Ectodermal cell (in vitro differentiated cells): ENCODE data around the gene PALM.

Experiments used
- H3K27ac ChIP-seq: 2 replicates; pipeline ENCODE4 v1.7.0; 2013; ENCODE audit warnings: mild to moderate bottlenecking, low read depth, low read length; ENCODE audit not compliant: insufficient read depth, poor library complexity, severe bottlenecking
- H3K27me3 ChIP-seq: 2 replicates; pipeline ENCODE4 v1.7.0; 2013; ENCODE audit warnings: mild to moderate bottlenecking, low read length; ENCODE audit not compliant: insufficient read depth, control insufficient read depth, poor library complexity, severe bottlenecking
- H3K36me3 ChIP-seq: one replicate; pipeline ENCODE4 v1.7.0; 2013; ENCODE audit warnings: low read length; ENCODE audit not compliant: control insufficient read depth, insufficient read depth
- H3K4me1 ChIP-seq: one replicate; pipeline ENCODE4 v1.7.0; 2013; ENCODE audit warnings: low read length; ENCODE audit not compliant: control insufficient read depth, insufficient read depth
- H3K4me3 ChIP-seq: 2 replicates; pipeline ENCODE4 v1.7.0; 2013; ENCODE audit warnings: low read depth, low read length, control low read depth; ENCODE audit not compliant: insufficient read depth
- H3K9me3 ChIP-seq: 2 replicates; pipeline ENCODE4 v1.7.0; 2013; ENCODE audit warnings: mild to moderate bottlenecking, low read length, moderate library complexity; ENCODE audit not compliant: control insufficient read depth
- WGBS, 2 experiments: methylation state at CpG; one replicate each; pipeline ENCODE4 v1.1.7; 2013; ENCODE audit warnings: missing lambda C conversion rate in 2 of 2; 5-methylcytosine and 5-hydroxymethylcytosine counted together

The PALM gene

GRCh38 chr19:769616-770015 is 60.9 kb downstream of the PALM start:
- no peaks in the 10 kb centered on the region for H3K9me3 ChIP-seq
- H3K4me1 ChIP-seq = no peaks in the 10 kb centered on the region
- H3K4me3 ChIP-seq = no peak overlapping the region
- no peak overlapping the region for H3K27ac ChIP-seq
- H3K27me3 ChIP-seq = no peaks in the 10 kb centered on the region
- 90 to 91% methylated on average over 5 of the region's 6 CpGs for WGBS, 2 experiments
- no peaks in the 10 kb centered on the region for H3K36me3 ChIP-seq

- H3K36me3 ChIP-seq = no peaks in the 10 kb centered on the region
- H3K9me3 ChIP-seq = no peaks in the 10 kb centered on the region
- H3K27me3 ChIP-seq = no peaks in the 10 kb centered on the region
- WGBS, 2 experiments = 66 to 67% methylated on average over 5 of the region's 6 CpGs
- H3K27ac ChIP-seq = no peak overlapping the region
- H3K4me1 ChIP-seq = no peaks in the 10 kb centered on the region
- no peak overlapping the region for H3K4me3 ChIP-seq
Measured at GRCh38 chr19:771332-771785, 62.6 kb downstream of the PALM start.

- 82 to 83% methylated on average over 5 of the region's 5 CpGs for WGBS, 2 experiments
- H3K9me3 ChIP-seq = no peaks in the 10 kb centered on the region
- no peaks in the 10 kb centered on the region for H3K27me3 ChIP-seq
- no peak overlapping the region for H3K27ac ChIP-seq
- no peaks in the 10 kb centered on the region for H3K4me1 ChIP-seq
- H3K4me3 ChIP-seq = no peak overlapping the region
- no peaks in the 10 kb centered on the region for H3K36me3 ChIP-seq
Measured at GRCh38 chr19:772063-772462, 63.3 kb downstream of the PALM start.

GRCh38 chr19:772730-773436 is 64.1 kb downstream of the PALM start:
- no peak overlapping the region for H3K27ac ChIP-seq
- WGBS, 2 experiments = 65 to 69% methylated on average over 18 of the region's 18 CpGs
- H3K4me1 ChIP-seq = no peaks in the 10 kb centered on the region

GRCh38 chr19:776549-776948 is 67.8 kb downstream of the PALM start:
- Histone ChIP-seq H3K9me3 (no peaks in the 10 kb centered on the region), H3K27me3 (no peaks in the 10 kb centered on the region), H3K4me3 (no peak overlapping the region), H3K4me1 (no peaks in the 10 kb centered on the region), H3K27ac (no peak overlapping the region), H3K36me3 (no peaks in the 10 kb centered on the region)
- WGBS, 2 experiments = 89 to 91% methylated on average over 18 of the region's 18 CpGs

More at GRCh38 chr19:772730-773436, 64.1 kb downstream of the PALM start:
- Histone ChIP-seq H3K27me3 (no peaks in the 10 kb centered on the region), H3K9me3 (no peaks in the 10 kb centered on the region), H3K4me3 (no peak overlapping the region), H3K36me3 (no peaks in the 10 kb centered on the region)

GRCh38 chr19:778910-779653 is 70.3 kb downstream of the PALM start:
- Histone ChIP-seq H3K9me3 (no peaks in the 10 kb centered on the region), H3K27ac (no peak overlapping the region), H3K36me3 (no peaks in the 10 kb centered on the region), H3K27me3 (no peaks in the 10 kb centered on the region), H3K4me1 (peaks cover 17% of the 10 kb centered on the region), H3K4me3 (no peak overlapping the region)
- WGBS, 2 experiments = 86 to 87% methylated on average over 36 of the region's 36 CpGs

- Histone ChIP-seq H3K9me3 (no peaks in the 10 kb centered on the region), H3K36me3 (no peaks in the 10 kb centered on the region), H3K4me3 (no peak overlapping the region), H3K27ac (no peak overlapping the region), H3K27me3 (no peaks in the 10 kb centered on the region), H3K4me1 (peaks cover 17% of the 10 kb centered on the region)
- 91 to 93% methylated on average over 15 of the region's 15 CpGs for WGBS, 2 experiments
Measured at GRCh38 chr19:780935-781334, 72.2 kb downstream of the PALM start.

- H3K4me3 ChIP-seq = peak overlapping the region; percentile 10
- 70% methylated on average over 19 of the region's 19 CpGs for WGBS, 2 experiments
- H3K9me3 ChIP-seq = no peaks in the 10 kb centered on the region
- no peaks in the 10 kb centered on the region for H3K27me3 ChIP-seq
- no peaks in the 10 kb centered on the region for H3K36me3 ChIP-seq
- peaks cover 17% of the 10 kb centered on the region for H3K4me1 ChIP-seq
- H3K27ac ChIP-seq = no peak overlapping the region
Measured at GRCh38 chr19:781800-782184, 73.1 kb downstream of the PALM start.

- 9 to 10% methylated on average over 29 of the region's 29 CpGs for WGBS, 2 experiments
- Histone ChIP-seq H3K36me3 (no peaks in the 10 kb centered on the region), H3K27ac (peak overlapping the region; percentile 82), H3K4me3 (peak overlapping the region; percentile 11), H3K9me3 (no peaks in the 10 kb centered on the region), H3K27me3 (no peaks in the 10 kb centered on the region), H3K4me1 (peaks cover 17% of the 10 kb centered on the region)
Measured at GRCh38 chr19:782185-782877, 73.6 kb downstream of the PALM start.
